ENCODE data around the gene NPY4R. TPM values are rescaled to one million over a fixed set of nuclear protein-coding genes. Genes with fewer than 3 reads are reported as not detected.
"Not testable (repeated sequence)": the region's sequence is repeated elsewhere in the genome, so short reads cannot be mapped to it uniquely, and the experiment has no call there.

The NPY4R gene
- total RNA-seq, 1 donor from 2014 or later = not detected

GRCh38 chr10:46459579-46459978, 6.2 kb downstream of the NPY4R start:
- DNase-seq (ENCODE audit: low spot score in 2 of 2); FAIRE-seq: not testable (repeated sequence)

- FAIRE-seq; DNase-seq (ENCODE audit: low spot score in 2 of 2): not testable (repeated sequence)
Observed at GRCh38 chr10:46457071-46457470, 8.7 kb downstream of the NPY4R start.

- not testable (repeated sequence) for DNase-seq (ENCODE audit: low spot score in 2 of 2); FAIRE-seq
Observed at GRCh38 chr10:46455992-46456391, 9.8 kb downstream of the NPY4R start.

GRCh38 chr10:46451365-46451764, 14.4 kb downstream of the NPY4R start:
- not testable (repeated sequence) for FAIRE-seq; DNase-seq (ENCODE audit: low spot score in 2 of 2)

GRCh38 chr10:46450829-46451228, 14.9 kb downstream of the NPY4R start:
- not testable (repeated sequence) for FAIRE-seq; DNase-seq (ENCODE audit: low spot score in 2 of 2)

- FAIRE-seq; DNase-seq (ENCODE audit: low spot score in 2 of 2): not testable (repeated sequence)
Observed at GRCh38 chr10:46447439-46447838, 18.3 kb downstream of the NPY4R start.

- DNase-seq (ENCODE audit: low spot score in 2 of 2); FAIRE-seq: not testable (repeated sequence)
Observed at GRCh38 chr10:46445389-46446122, 20.2 kb downstream of the NPY4R start.

GRCh38 chr10:46443422-46443821, 22.3 kb downstream of the NPY4R start:
- FAIRE-seq; DNase-seq (ENCODE audit: low spot score in 2 of 2): not testable (repeated sequence)

GRCh38 chr10:46442706-46443275, 23.0 kb downstream of the NPY4R start:
- not testable (repeated sequence) for DNase-seq (ENCODE audit: low spot score in 2 of 2); FAIRE-seq

GRCh38 chr10:46441837-46442278, 23.9 kb downstream of the NPY4R start:
- FAIRE-seq; DNase-seq (ENCODE audit: low spot score in 2 of 2): not testable (repeated sequence)

- not testable (repeated sequence) for FAIRE-seq; DNase-seq (ENCODE audit: low spot score in 2 of 2)
Observed at GRCh38 chr10:46440942-46441341, 24.8 kb downstream of the NPY4R start.

GRCh38 chr10:46423550-46423949, 42.2 kb downstream of the NPY4R start:
- not testable (repeated sequence) for DNase-seq (ENCODE audit: low spot score in 2 of 2); FAIRE-seq

GRCh38 chr10:46419570-46420379, 46.0 kb downstream of the NPY4R start:
- FAIRE-seq; DNase-seq (ENCODE audit: low spot score in 2 of 2): not testable (repeated sequence)

- DNase-seq (ENCODE audit: low spot score in 2 of 2); FAIRE-seq: not testable (repeated sequence)
Observed at GRCh38 chr10:46418283-46418682, 47.5 kb downstream of the NPY4R start.

GRCh38 chr10:46415291-46415690, 50.5 kb downstream of the NPY4R start:
- DNase-seq (ENCODE audit: low spot score in 2 of 2); FAIRE-seq: not testable (repeated sequence)

- FAIRE-seq; DNase-seq (ENCODE audit: low spot score in 2 of 2): not testable (repeated sequence)
Observed at GRCh38 chr10:46412665-46413064, 53.1 kb downstream of the NPY4R start.

GRCh38 chr10:46411123-46411522, 54.6 kb downstream of the NPY4R start:
- not testable (repeated sequence) for DNase-seq (ENCODE audit: low spot score in 2 of 2); FAIRE-seq
